ENCODE results near the gene PDGFRB. TPM values are rescaled to one million over a fixed set of nuclear protein-coding genes. Genes with fewer than 3 reads are reported as not detected.

PDGFRB gene
- total RNA-seq, 1 donor = 0.54 TPM

DNA sequence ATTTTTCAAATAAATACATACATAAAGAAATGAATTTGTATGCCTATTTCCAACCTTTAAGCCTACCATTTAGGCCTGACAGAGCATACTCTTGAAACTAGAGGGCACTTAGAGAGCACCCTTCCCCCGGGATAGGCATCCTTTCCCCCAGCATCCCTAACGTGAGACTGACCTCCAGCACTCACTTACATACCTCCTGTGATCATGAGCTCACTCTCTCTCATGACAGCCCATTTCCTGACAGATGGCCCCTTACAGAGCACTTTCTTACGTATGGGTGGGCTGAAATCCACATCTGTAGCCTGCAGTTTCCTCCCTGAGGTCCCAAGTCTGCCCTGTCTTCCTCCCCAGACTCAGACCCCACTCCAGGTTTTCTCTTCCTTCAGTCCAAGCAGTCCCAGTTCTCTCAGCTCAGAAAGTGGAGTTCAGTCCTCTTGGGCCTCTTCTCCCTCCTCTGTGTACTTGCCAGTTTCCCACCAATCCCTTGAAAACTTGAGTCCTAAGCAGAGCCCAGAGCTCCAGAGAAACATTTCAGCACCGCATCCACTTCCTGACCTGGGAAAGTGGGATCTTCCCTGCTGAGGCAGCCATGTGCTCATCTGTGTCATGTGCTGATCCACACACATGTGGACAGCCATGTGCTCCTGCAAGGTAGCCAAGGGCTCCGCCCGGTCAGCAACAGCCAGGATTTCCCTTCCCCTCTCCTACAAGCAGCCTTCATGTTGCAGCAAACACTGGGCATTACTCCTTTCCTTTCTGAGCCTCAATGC, 8.8 kb upstream of the PDGFRB start:
- no peak for DNase-seq (ENCODE audit: low read depth in 2 of 3, low spot score in 2 of 3)

GRCh38 chr5:150163547-150164059, 8.0 kb upstream of the PDGFRB start:
- DNase-seq (ENCODE audit: low read depth in 2 of 3, low spot score in 2 of 3) = no peak

DNA sequence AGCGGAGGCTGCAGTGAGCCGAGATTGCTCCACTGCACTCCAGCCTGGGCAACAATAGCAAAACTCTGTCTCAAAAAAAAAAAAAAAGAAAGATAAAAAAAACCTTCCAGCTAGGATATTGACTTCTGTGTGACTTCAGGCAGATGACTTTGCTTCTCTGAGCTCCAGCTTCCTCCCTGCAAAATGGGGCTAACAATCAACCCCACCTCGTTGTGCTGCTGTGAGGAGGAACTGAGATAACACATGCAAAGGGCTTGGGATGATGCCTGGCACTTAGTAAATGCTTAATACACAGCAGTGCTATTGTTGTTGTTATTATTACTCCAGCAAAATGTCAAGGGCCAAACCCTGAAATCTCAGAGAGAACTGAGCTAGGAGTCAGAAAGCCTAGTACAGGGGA, 7.4 kb upstream of the PDGFRB start:
- DNase-seq (ENCODE audit: low read depth in 2 of 3, low spot score in 2 of 3) = no peak

DNA sequence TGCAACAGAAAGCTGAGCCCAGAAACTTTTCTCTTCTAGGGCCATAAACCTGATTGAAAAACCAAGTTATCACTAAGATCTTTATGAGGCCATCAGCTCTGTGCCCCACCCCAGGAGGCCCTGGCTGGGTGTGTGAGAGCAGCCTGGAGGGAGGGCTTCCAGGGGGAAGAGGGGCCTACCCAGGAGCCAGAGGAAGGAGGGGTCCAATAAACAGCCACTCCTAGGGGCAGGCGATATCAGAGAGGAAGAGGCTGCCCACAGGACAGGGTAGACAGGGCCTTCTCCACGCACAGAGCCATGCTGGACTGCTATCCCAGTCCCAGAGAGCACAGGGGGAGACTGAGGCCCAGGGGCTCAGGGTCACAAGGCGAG, 6.5 kb upstream of the PDGFRB start:
- DNase-seq (ENCODE audit: low read depth in 2 of 3, low spot score in 2 of 3) = no peak

DNA sequence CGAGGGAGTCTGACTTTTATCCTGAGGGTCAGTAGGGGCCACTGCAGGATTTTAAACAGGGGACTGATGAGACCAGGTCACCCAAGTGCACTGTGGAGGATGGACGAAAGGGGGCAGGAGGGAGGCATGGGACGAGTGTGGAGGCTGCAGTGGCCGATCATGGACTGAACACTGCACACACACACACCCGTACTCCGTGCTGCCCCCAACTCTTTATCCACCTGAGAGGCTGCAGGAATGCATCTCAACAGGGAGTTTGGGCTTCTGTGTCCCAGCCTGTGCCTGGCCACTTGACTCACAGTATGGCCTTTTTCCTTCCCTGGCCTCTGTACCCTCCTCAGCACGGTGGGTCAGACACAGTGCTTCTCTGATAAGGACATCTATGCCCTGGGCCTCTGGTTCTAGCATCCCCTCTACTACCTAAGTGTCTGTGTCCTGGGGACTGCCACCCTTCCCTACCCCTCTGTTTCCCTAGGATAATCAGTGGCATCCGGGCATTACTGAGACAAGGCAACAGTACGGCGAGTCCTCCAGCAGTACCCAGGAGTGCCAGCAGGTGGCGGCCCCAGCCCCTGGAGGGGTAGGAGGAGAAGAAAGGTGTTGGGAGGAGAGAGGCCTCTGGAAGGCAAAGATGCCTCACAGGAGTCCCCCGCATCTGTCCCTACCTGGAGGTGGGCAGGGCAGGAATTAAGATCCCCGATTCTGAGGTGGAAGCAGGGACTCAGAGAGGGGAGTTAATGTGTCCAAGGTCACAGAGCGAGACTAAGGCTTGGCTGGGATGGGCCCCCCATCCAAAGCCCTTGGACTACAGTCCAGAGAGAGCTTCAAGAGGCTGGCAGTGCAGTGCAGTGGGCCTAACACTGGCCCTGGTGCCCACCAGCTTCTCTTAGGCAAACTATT, 5.8 kb upstream of the PDGFRB start:
- DNase-seq (ENCODE audit: low read depth in 2 of 3, low spot score in 2 of 3) = peak; percentile 25 to 69 (median 47)

- no peak for DNase-seq (ENCODE audit: low read depth in 2 of 3, low spot score in 2 of 3)
Observed at GRCh38 chr5:150160448-150161081, 4.9 kb upstream of the PDGFRB start.

DNA sequence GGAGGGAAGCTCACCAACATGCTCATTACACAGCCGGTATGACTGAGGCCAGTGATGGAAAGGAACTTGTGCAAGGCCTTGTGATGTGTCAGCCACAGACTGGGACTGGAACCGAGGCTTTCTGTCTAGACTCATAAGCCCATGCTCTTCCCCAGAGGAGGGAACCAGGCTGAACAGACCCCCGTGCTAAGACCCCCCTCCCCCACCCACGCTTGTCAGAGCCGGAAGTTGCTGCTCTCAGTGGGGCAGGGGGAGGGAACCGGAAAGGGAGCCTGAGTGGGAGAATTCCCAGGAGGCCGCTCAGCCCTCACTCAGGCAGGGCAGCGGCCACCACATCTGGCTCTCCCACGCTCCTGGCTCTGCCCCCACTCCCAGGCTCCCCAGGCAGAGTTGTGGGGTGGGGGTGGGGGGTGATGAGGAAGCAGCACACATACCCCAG, 4.1 kb upstream of the PDGFRB start:
- no peak for DNase-seq (ENCODE audit: low read depth in 2 of 3, low spot score in 2 of 3)

- no peak for DNase-seq (ENCODE audit: low read depth in 2 of 3, low spot score in 2 of 3)
Observed at GRCh38 chr5:150159031-150159430, 3.4 kb upstream of the PDGFRB start.

DNA sequence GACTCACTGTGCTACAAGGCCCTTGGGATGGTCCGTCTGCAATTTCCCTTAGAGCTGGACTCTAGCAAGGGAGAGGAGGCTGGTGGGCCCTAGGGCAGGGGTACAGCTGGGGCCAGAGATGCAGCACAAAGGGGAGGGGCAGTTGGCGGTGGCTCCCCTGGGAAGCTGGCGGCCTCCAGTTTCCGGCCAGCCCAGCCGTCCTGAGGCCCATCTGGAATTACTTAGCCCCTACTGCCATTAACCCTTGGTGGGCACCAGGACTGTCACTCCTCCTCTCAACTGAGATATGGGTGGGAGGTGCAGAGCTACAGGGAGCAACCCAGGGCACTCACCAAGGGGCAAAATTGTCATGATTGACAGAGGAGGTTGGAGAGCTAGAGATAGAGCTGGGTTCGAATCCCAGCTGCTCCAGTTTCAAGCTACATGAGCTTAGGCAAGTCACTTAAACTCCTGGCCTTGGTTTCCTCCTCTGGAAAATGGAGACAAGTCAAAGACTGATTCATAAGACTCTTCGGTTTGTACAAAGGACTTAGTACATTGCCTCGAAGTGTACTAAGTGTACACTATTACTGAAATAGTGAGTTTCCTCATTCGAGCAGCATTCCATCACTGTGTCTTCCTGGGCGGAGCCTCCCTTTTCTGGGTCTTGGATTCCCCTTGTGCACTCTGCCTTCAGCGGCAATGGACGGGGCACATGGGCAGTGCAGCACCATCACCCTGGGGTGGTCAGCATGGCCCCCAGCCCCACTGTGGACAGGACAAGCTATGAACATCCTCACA, 2.7 kb upstream of the PDGFRB start:
- DNase-seq (ENCODE audit: low read depth in 2 of 3, low spot score in 2 of 3) = no peak

DNA sequence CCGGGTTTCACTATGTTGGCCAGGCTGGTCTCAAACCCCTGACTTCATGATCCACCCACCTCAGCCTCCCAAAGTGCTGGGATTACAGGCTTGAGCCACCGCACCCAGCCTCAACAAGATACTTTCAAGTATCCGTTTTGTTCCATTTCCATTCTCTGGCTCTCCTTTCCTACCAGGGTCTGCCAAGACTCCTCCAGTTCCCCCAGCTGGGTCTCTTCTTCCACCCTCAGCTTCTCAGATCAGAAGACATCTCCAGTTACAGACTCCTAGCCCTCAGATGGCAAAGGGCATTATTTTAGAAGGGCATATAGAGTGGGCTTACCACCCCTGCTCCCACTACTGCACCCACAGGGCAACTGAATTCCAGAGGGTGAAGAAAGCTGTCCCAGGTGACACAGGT, 1.5 kb upstream of the PDGFRB start:
- no peak for DNase-seq (ENCODE audit: low read depth in 2 of 3, low spot score in 2 of 3)

GRCh38 chr5:150156540-150156939, 895 bp upstream of the PDGFRB start:
- no peak for DNase-seq (ENCODE audit: low read depth in 2 of 3, low spot score in 2 of 3)

- DNase-seq (ENCODE audit: low read depth in 2 of 3, low spot score in 2 of 3) = no peak
Observed at GRCh38 chr5:150156027-150156368, 353 bp upstream of the PDGFRB start.

- no peak for DNase-seq (ENCODE audit: low read depth in 2 of 3, low spot score in 2 of 3)
Observed at GRCh38 chr5:150154618-150155128, 972 bp downstream of the PDGFRB start.

DNA sequence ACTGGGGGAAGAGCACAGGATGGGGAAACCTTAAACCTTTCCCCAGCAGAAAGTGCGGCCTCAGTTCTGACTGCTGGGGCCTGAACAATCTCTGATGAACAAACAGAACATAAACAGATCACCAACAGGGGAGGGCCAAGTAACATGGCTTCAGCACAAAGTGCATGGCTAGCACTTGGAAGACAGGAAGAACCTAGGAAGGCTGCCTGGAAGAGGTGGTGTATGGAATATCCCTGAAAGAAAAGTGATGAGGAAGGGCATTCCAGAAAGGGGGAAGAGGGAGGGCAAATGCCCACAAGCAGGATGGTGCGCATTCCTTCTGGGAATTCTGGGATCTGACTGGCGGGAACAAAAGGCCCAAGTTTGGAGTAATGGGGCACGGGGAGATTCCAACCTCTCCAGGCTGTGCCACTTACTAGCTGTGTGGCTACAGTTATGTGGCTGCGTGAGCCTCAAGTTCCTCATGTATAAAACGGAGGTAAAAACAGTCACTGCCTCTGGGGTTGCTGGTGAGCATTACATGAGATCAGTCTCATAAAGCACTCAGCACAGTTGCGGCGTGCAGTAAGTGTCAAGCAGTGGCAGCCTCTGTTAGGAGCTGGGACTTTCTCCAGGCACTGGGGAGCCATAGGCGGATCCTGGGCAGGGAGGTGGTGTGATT, 1.6 kb downstream of the PDGFRB start:
- DNase-seq (ENCODE audit: low read depth in 2 of 3, low spot score in 2 of 3) = peak in 2 of 3 donors; percentile 44 to 48

DNA sequence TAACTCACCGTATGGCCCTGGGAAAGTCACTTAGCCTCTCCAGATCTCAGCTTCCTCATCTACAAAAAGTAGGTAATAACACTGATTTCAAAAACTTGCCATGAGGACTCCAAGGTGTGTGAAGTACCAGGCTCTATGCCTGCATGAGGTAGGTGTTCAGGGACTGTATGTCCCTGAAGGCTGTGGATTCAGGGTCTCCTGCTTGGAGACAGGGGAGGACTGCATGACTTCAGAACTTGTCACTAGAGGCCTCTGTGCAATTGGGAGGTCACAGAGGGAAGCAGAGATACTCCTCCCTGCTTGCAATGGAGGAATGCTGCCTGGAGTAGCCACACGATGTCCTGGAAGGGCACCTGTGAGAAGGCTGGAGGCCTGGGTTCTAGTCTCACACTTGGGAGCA, 2.2 kb downstream of the PDGFRB start:
- DNase-seq (ENCODE audit: low read depth in 2 of 3, low spot score in 2 of 3) = no peak

DNA sequence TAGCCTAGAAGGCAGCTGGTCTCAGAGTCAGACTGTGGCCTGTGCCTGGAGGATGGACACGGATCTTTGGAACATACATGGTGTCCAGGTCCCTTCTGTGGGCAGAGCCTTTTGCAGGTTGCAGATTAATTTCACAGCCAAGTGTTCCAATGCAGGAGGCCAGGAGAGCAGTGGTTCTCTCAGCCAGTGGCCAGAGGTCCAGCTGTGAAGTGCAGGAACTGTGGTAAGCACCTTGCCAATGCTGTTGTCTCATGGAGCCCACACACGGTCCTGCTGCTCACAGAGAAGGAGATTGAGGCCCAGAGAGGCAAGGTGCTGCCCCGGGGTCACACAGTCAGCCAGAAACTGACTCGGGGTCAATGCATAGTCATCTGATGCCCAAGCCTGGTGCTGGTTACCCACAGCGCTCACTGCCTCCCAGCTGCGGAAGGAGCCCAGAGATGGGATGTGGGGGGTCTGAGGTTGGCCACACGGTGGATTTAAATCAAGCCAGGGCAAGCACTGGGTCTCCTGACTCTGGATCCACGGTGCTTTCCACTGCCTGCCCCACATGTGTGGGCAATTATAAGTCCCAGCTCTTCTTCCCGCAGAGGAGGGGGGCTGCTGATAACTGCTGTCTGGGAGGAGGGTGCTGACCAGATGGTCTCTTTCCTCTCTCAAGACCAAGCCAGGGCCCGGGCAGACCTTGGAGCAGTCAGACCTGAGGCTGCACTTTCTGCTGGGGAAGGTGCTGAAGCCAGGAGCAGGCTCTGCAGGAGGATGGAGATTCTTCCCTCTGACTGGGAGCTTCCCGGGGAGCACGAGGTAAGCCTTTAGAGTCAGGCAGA, 2.8 kb downstream of the PDGFRB start:
- no peak for DNase-seq (ENCODE audit: low read depth in 2 of 3, low spot score in 2 of 3)

GRCh38 chr5:150149618-150150017, 6.0 kb downstream of the PDGFRB start:
- DNase-seq (ENCODE audit: low read depth in 2 of 3, low spot score in 2 of 3) = no peak

DNA sequence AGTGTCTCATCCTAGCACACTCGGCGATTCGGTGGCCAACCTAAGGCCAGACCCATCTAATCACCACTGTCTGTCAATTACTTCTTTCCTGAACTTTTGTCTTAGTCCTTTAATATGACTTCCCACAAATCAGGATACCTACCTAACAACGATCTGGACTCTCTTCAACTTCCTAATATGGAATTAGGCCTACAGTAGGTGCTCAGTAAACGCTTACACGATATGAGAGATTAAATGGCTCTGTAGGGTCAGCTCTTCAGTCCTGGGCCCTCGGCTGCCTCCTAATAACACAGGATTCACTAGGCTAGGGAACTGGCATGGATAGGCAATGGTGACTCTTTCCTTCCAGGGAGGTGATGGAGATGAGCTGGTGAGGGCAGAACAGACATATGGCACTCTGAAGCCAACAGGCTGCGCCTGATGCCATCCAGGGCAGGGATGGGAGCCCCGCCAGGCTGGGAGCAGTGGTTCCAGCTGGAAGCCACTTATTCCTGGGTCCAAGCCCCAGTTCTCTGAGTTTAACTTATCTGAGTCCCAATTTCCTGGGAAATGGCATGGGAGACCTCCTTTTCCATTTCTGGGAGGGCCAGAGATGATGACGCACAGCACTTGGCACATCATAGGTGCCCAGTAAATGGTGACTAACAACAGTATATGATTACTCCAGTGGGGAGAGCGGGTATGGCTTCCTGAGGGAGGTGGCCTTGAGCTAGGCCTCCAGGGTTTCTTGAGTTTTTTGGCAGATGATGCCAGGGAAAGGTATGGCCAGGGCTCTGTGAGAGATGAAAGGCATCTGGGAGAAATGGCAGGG, 7.3 kb downstream of the PDGFRB start:
- no peak for DNase-seq (ENCODE audit: low read depth in 2 of 3, low spot score in 2 of 3)
